H1 (cell line): ENCODE results near the gene GYPC. TPM values are rescaled to one million over a fixed set of nuclear protein-coding genes. Genes with fewer than 3 reads are reported as not detected.

Experiments
- MAFK ChIP-seq: IDR thresholded peaks from 2 replicates; pipeline ENCODE4 v1.6.1; 2012; ENCODE audit warnings: low read depth, mild to moderate bottlenecking, improper control_type of control experiment, low read length
- MAX ChIP-seq: IDR thresholded peaks from 2 replicates; pipeline ENCODE4 v1.6.1; 2012; ENCODE audit warnings: inconsistent platforms
- SIN3A ChIP-seq, 2 experiments: IDR thresholded peaks in 1 of 2; conservative IDR thresholded peaks in 1 of 2; 2 replicates each; pipeline ENCODE4 v1.6.1; 2011 to 2012; ENCODE audit warnings: low read length in 2 of 2, improper control_type of control experiment in 1 of 2, low read depth in 1 of 2, mild to moderate bottlenecking in 1 of 2
- SRF ChIP-seq: IDR thresholded peaks from 2 replicates; pipeline ENCODE4 v1.6.1; 2011; ENCODE audit warnings: mild to moderate bottlenecking, low read depth, low read length, moderate library complexity
- TCF12 ChIP-seq: IDR thresholded peaks from 2 replicates; pipeline ENCODE4 v1.6.1; 2011; ENCODE audit warnings: low read depth, mild to moderate bottlenecking, low read length
- TEAD4 ChIP-seq: IDR thresholded peaks from 2 replicates; pipeline ENCODE4 v1.6.1; 2012; ENCODE audit warnings: low read depth, low read length, inconsistent platforms, mixed read lengths
- polyA plus RNA-seq, 7 experiments: library from polyadenylated mRNA; depleted of rRNA in 3 of 7; stranded (reverse) in 5 of 7; unstranded in 2 of 7; fragments of >200 nt in 5 of 7; fragments of 200-250 nt in 2 of 7; gene quantifications; 1 replicate in 5 of 7; 2 replicates in 1 of 7; 4 replicates in 1 of 7; pipeline versions ENCODE4 v1.2.1 to v1.2.3, GENCODE V29; 2011 to 2013; ENCODE audit warnings: missing spikeins in 2 of 7, mixed read lengths in 2 of 7
- total RNA-seq: library from RNA; stranded (reverse); fragmentation: NEBNext Ultra II Directional; extraction: Animal tissue kit (Norgen Biotek cat#: 25700); gene quantifications from 2 replicates; pipeline ENCODE4 v1.2.1, GENCODE V29; 2021

GYPC gene
- total and polyA plus RNA-seq, 2 of the 8 experiments (the other 6 are each of a cell fraction or from before 2014, with no cell fraction given): 26.8 to 53.6 TPM

GRCh38 chr2:126672980-126673605 lies 17.1 kb downstream of the GYPC start (continued):
- TF ChIP-seq TCF12 (no peak), MAX (no peak), SRF (no peak), MAFK (no peak), SIN3A (conservative IDR thresholded peaks at IDR 0.05 in 1 of 2, IDR thresholded peaks at IDR 0.05 in 1 of 2; ENCODE audit: low read depth in 1 of 2, low read length in 2 of 2) (no peak), TEAD4 (no peak)
